GM12872 (cell line): ENCODE measurements around the gene CIAO2A.

Experiments
- TF ChIP-seq, protein P1 (sequence below): IDR thresholded peaks from 3 replicates; pipeline ENCODE4 v1.5.1; 2011; ENCODE audit warnings: low read depth, mild to moderate bottlenecking, low read length, moderate library complexity; ENCODE audit not compliant: insufficient read depth

The CIAO2A gene, protein sequence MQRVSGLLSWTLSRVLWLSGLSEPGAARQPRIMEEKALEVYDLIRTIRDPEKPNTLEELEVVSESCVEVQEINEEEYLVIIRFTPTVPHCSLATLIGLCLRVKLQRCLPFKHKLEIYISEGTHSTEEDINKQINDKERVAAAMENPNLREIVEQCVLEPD

DNA sequence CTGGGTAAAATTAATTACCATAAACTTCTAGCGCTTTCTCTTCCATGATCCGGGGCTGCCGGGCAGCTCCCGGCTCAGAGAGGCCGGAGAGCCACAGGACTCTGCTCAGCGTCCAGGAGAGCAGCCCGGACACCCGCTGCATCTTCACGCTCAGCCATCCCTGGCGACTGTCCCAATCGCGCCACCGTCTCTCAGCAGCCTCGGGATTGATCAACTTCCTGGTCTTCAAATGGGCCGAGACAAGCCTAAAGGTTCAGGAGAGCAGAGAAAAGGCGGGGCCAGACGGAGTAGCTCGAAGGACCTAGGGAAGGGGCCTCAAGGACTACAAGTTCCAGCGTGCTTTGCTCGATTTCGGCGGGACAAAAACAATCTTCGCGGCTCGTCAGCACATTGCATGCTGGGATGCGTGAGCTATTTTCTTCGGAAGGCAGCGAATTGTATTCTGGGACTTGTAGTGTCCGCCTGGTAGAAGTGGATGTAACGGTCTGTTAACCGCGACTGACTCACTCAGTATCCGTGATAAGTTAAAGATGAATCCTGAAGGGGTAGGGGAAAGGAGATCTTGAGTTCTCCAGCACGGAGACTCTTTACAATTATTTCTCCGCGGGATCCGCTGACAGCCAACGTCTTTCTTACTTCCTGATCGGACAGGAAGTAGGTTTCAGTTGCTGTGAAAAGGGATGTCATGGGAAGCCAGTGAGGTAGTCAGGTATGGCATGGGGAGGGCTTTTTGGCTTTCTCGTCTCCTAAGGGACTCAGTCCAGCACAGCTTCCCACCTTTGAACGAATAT lies at the start of gene CIAO2A:
Gene CIAO2A (minus strand): TSS at position 212 of the 791 bp plus-strand sequence. CDS start 70 bp downstream, at position 142.
- TF ChIP-seq, protein P1, sequence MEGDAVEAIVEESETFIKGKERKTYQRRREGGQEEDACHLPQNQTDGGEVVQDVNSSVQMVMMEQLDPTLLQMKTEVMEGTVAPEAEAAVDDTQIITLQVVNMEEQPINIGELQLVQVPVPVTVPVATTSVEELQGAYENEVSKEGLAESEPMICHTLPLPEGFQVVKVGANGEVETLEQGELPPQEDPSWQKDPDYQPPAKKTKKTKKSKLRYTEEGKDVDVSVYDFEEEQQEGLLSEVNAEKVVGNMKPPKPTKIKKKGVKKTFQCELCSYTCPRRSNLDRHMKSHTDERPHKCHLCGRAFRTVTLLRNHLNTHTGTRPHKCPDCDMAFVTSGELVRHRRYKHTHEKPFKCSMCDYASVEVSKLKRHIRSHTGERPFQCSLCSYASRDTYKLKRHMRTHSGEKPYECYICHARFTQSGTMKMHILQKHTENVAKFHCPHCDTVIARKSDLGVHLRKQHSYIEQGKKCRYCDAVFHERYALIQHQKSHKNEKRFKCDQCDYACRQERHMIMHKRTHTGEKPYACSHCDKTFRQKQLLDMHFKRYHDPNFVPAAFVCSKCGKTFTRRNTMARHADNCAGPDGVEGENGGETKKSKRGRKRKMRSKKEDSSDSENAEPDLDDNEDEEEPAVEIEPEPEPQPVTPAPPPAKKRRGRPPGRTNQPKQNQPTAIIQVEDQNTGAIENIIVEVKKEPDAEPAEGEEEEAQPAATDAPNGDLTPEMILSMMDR, result no peak

DNA sequence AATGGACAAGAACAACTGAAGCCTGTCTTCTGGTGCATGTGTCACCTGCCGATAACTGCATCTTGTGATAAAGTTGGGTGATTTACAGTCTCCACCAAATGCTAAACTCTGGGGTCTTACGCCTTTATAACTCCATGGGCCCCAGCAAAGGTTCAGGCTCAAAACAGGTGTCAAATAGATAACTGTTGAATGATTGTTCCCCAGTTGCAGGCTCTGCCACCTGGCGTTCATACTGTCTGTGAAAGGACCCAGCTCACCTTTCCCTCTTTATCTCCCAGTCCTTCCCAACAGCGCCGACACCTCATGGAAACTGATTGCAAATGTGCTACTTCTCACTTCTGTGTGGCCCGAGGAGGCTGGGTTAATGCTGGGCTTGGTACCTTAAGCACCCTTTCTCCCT lies 49.6 kb upstream of the CIAO2A start:
- TF ChIP-seq, protein P1, result 0 out of 3 replicates have a peak, but pooled peaks have one; percentile 12

DNA sequence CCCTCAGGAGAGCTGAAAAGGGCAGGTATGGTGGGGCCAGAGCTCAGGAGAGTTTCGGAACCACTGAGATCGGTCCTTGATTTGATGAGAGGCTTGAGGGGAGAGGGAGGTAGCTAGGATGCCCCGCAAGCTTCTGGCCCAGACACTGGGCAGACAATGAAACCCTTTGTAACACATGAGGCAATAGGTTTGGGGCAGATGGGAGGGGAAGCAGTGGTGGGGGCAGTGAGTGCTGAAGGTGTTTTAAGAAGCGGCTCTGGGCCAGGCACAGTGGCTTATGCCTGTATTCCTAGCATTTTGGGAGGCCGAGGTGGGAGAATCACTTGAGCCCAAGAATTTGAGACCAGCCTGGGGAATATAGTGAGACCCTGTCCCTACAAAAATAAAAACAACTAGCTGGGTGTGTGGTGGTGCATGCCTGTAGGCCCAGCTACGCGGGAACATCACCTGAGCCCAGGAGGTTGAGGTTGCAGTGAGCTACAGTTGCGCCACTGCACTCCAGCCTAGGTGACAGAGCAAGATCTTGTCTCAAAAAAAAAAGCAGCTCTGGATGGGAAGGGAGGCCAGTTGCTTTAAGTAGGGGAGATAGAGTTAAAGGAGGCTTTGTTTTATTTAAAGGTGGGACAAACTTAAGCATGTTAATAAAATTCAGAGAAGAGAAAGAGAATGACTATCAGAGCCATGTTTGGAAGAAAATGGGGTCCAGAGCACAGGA lies 48.3 kb upstream of the CIAO2A start:
- TF ChIP-seq, protein P1, result no peak

DNA sequence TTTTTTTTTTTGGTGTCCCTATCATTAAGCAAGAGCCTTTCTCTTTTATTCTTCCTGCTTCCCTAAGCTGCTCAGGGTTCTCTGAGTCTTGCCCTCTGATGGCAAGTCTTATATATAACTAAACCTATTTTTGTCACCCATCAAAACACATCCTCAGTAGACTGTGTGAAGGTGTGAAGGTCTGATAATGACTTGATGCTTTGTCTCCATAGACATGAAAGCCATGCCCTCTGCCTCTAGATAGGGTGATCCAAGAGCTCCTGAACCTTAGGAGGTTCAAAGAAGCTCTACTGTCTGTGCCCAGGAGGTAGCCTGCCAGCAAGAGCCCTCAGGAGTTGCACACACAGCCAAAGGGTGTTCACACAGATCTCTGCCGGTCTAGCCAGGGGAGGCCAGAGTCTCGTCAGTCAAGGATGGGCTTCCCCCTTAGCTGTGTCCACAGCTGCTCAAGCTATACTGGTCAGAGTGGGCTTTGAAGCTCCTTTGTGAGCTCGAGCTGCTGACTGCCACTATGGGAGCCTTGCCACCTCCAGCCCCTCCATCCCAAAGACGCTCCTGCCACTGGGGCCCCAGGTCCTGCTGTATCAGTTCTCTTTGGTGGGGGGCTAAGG lies 44.8 kb upstream of the CIAO2A start:
- TF ChIP-seq, protein P1, result no peak

DNA sequence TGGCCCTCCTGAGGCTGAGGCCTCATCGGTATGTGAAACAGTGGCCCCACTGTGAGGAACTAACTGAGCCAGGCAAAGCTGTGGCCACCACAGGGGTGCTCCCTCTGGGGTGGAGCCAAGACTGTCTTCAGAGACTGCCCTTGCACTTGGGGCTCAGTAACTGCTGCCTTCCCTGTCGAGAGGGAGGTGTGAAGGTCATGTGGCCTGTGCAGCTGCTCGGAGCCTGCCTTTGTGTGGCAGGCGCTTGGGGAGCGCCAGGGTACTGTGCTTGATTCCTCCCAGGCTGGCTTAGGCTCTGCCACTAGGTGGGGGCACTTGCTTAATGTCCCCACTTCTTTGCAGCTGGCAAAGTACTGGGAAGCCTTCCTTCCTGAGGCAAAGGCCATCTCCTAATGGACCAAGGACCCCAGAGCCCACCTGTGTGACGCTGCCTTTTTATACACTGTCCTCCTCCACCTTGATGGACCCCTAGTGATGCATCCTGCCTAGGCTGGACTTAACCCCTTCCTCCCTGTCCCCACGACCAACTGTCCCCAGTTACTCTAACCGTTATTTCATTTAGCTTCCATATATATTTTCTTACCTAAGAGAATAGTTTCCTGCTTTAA lies 43.7 kb upstream of the CIAO2A start:
- TF ChIP-seq, protein P1, result peak; percentile 48

DNA sequence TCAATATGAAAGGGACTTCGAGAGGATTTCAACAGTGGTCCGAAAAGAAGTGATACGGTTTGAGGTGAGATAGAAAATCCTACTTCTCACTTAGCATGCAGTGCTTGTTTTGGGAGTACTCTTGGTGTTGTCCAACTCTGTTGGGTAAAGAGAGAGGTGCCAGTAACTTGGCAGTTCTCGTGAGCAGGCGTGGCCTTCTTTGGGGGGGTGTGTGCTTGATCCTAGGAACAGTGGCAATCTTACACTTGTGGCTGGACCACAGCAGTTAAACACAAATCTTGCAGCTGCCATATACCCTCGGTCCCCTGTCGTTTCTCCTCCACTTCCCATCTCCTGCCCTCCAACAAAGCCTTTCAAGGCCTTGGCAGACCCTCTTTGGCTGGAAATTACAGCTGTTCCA lies 42.7 kb upstream of the CIAO2A start:
- TF ChIP-seq, protein P1, result no peak

DNA sequence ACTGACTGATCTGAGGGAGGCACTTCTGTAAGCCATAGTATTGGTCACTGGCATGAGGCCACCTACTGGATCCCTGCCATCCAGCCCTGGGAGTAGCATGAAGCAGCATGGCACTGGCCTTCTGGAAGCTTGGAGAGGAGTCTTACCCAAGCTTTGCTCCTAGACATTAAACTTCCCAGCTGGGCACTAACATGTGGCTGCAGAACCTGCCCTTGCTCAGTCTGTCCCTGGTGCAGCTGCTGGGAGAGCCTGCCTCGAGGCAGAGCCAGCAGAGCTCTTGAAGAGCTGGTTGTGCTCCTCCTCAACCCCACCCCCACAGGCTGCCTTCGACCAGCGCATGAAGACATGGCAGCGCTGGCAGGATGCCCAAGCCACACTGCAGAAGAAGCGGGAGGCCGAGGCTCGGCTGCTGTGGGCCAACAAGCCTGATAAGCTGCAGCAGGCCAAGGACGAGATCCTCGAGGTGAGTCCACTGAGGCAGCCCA lies 40.7 kb upstream of the CIAO2A start:
- TF ChIP-seq, protein P1, result no peak
